ENCODE data around the gene EYS.

- TF ChIP-seq REST (IDR thresholded peaks at IDR 0.05; ENCODE audit: insufficient read depth in 1 of 2, low read depth in 2 of 2, low read length in 2 of 2), result no peak
- TF ChIP-seq TAF1 (IDR thresholded peaks at IDR 0.05; ENCODE audit: borderline replicate concordance, insufficient read depth, low read length), result no peak
- TF ChIP-seq POLR2AphosphoS5 (IDR thresholded peaks at IDR 0.05; ENCODE audit: low read depth, low read length), result no peak
- TF ChIP-seq SIN3A (IDR thresholded peaks at IDR 0.05; ENCODE audit: borderline replicate concordance, insufficient read depth, low read length), result no peak
- TF ChIP-seq FOXP2 (optimal IDR thresholded peaks at IDR 0.05; ENCODE audit: borderline replicate concordance, extremely low read depth, extremely low read length, insufficient read depth), result no peak
These were observed 1469.0 kb downstream of the EYS start for GRCh38 chr6:64238071-64238470.
